Measurements from ENCODE around the gene C9orf40.
A peak's percentile ranks its signal among the peaks of the same experiment; 100 is the strongest.

Gene C9orf40

GRCh38 chr9:74960561-74960960 is 7.8 kb upstream of the C9orf40 start:
- no peak for TF ChIP-seq POLR2A (IDR thresholded peaks at IDR 0.05; ENCODE audit: extremely low read depth, insufficient read length)
- no peak for TF ChIP-seq CTCF (IDR thresholded peaks at IDR 0.05; ENCODE audit: low read depth, low read length)
- TF ChIP-seq MYC (IDR thresholded peaks at IDR 0.05; ENCODE audit: low read depth, low read length), result no peak
- TF ChIP-seq, protein P1, sequence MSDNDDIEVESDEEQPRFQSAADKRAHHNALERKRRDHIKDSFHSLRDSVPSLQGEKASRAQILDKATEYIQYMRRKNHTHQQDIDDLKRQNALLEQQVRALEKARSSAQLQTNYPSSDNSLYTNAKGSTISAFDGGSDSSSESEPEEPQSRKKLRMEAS (IDR thresholded peaks at IDR 0.05; ENCODE audit: low read depth, low read length), result no peak
- H3K4me3 ChIP-seq (ENCODE audit: low read depth, low read length), result no peak overlapping the region
- peak; percentile 70 for DNase-seq (ENCODE audit: low read depth)

- H3K4me3 ChIP-seq (ENCODE audit: low read depth, low read length), result no peak overlapping the region
- no peak for DNase-seq (ENCODE audit: low read depth)
- TF ChIP-seq CTCF (IDR thresholded peaks at IDR 0.05; ENCODE audit: low read depth, low read length) (no peak), MYC (IDR thresholded peaks at IDR 0.05; ENCODE audit: low read depth, low read length) (no peak), POLR2A (IDR thresholded peaks at IDR 0.05; ENCODE audit: extremely low read depth, insufficient read length) (no peak)
- TF ChIP-seq, protein P1 (IDR thresholded peaks at IDR 0.05; ENCODE audit: low read depth, low read length), result no peak
Measured at GRCh38 chr9:74958587-74958986, 5.9 kb upstream of the C9orf40 start.

DNA sequence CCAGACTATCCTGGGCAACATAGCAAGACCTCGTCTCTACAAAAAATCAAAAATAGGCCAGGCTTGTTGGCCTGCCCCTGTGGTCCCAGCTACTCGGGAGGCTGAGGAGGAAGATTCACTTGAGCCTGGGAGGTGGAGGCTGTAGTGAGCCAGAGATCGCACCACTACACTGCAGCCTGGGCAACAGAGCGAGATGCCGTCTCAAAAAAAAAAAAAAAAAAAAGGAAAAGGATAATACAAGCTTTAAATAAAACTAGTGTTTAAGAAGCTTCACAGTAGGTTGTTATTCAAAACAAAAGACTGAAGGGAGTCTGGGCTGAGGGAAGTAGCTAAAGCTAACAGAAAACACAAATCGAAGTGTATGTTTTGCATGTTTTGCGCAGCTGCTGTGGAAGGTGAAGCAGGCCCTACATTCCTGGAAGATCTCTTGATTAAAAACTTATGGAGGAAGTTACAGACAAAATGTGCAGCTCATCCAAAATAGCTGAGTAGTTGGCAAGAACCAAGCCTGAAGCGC is 581 bp upstream of the C9orf40 start:
- peak overlapping the region; percentile 74 for H3K4me3 ChIP-seq (ENCODE audit: low read depth, low read length)
- peak; percentile 8 for DNase-seq (ENCODE audit: low read depth)
- TF ChIP-seq CTCF (IDR thresholded peaks at IDR 0.05; ENCODE audit: low read depth, low read length), result no peak
- TF ChIP-seq, protein P1 (IDR thresholded peaks at IDR 0.05; ENCODE audit: low read depth, low read length), result no peak
- no peak for TF ChIP-seq MYC (IDR thresholded peaks at IDR 0.05; ENCODE audit: low read depth, low read length)
- TF ChIP-seq POLR2A (IDR thresholded peaks at IDR 0.05; ENCODE audit: extremely low read depth, insufficient read length), result no peak

- DNase-seq (ENCODE audit: low read depth), result peak; percentile 46
- peak overlapping the region; percentile 74 for H3K4me3 ChIP-seq (ENCODE audit: low read depth, low read length)
- TF ChIP-seq POLR2A (IDR thresholded peaks at IDR 0.05; ENCODE audit: extremely low read depth, insufficient read length) (no peak), CTCF (IDR thresholded peaks at IDR 0.05; ENCODE audit: low read depth, low read length) (no peak), MYC (IDR thresholded peaks at IDR 0.05; ENCODE audit: low read depth, low read length) (no peak)
- TF ChIP-seq, protein P1 (IDR thresholded peaks at IDR 0.05; ENCODE audit: low read depth, low read length), result peak; percentile 36; the same call in 1 of the 2 replicates
Measured at GRCh38 chr9:74951725-74952151, 974 bp downstream of the C9orf40 start.

- DNase-seq (ENCODE audit: low read depth), result no peak
- H3K4me3 ChIP-seq (ENCODE audit: low read depth, low read length), result peak overlapping the region; percentile 74
- TF ChIP-seq, protein P1 (IDR thresholded peaks at IDR 0.05; ENCODE audit: low read depth, low read length), result no peak
- TF ChIP-seq MYC (IDR thresholded peaks at IDR 0.05; ENCODE audit: low read depth, low read length) (no peak), POLR2A (IDR thresholded peaks at IDR 0.05; ENCODE audit: extremely low read depth, insufficient read length) (no peak)
Measured at GRCh38 chr9:74951107-74951720, 1.5 kb downstream of the C9orf40 start.
